GM18951 (cell line): ENCODE data around the gene SLC6A5.

Experiments used
- POLR2A ChIP-seq: IDR thresholded peaks from 4 replicates; pipeline ENCODE4 v1.6.1; 2011; ENCODE audit warnings: mild to moderate bottlenecking; ENCODE audit not compliant: insufficient read length, insufficient read depth; ENCODE audit errors: extremely low read depth
- in situ Hi-C: fragments of 300-500 bp; cut with MboI; formaldehyde crosslinking; loops from one replicate; pipeline ENCODE4 v1.12.0; 2022; ENCODE audit warnings: low sequenced_read_pairs, mixed read lengths, inconsistent platforms; ENCODE audit not compliant: unreplicated experiment

Gene SLC6A5

DNA sequence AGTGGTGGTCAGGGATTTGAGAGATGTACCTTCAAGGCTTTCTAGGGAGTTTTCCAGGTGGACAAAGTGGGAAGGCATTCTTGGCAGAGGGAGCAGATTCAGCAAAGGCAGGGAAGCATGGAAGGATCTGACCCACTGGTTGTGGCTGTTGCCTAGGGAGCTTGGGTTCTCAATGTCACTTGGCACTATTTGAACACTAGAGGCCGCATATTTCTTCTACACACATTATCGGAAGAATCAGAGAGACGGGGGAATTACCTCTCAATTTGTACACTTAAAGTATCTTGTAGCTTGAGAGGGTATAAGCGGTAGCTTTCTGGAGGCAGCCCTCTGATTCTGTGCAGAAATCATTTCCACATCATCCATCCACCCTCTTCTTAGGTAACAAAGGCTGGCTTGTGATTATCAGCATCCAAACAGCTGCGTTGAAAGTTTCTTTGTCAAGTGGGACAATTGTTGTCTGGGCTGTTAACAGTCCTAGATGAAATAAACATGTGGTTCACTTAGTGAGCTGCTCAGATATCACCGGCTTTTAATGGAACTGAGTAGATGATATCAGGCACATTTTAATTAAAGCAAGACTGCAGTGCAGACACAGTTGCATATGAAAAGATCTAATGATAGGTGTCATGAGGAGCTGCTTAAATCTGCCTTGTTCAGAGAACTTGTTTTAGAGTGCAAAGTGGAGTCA is 72.6 kb downstream of the SLC6A5 start:
- TF ChIP-seq POLR2A = no peak
- in situ Hi-C loops = no loop called here

DNA sequence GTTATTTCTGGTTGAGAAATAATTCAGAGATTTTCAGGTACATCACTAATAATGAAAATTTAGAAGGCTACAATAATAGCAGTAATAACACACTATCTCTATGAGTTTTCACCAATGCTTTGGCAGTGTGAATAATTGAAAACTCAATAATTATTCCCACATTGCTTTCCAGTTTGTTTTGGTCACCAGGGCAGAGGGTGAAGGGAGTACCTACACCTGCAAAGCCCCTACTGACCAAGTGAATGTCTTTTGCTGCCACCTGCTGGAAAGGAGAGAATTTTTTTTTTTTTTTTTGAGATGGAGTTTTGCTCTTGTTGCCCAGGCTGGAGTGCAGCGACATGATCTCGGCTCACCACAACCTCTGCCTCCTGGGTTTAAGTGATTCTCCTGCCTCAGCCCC is 73.2 kb downstream of the SLC6A5 start:
- in situ Hi-C loops = no loop called here
- no peak for TF ChIP-seq POLR2A

DNA sequence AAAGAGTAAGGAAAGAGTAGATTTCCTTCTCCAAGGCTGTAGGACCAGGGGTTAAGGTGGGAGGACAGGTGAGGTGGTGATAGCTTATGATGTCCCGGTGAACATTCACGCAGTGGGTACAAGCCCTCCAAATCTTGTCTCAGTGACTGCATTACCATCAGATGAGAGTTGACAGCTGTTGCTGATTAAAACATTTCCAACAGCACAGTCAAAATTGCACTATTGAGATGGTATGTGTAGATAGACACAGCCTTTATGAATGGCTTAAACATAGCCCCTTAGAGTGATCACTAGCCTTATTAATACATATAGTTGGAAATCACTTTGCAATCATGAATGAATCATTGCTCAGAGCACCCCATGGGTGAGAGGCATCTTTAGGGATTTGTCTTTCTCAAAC is 77.2 kb downstream of the SLC6A5 start:
- no peak for TF ChIP-seq POLR2A
- in situ Hi-C loops = no loop called here

- in situ Hi-C loops = no loop called here
- no peak for TF ChIP-seq POLR2A
These were observed 89.4 kb downstream of the SLC6A5 start for GRCh38 chr11:20688761-20689160.

GRCh38 chr11:20707876-20708275 is 108.5 kb downstream of the SLC6A5 start:
- no peak for TF ChIP-seq POLR2A
- in situ Hi-C loops = no loop called here
